ENCODE measurements around the gene TYW1.
"Not testable (repeated sequence)": the region's sequence is repeated elsewhere in the genome, so short reads cannot be mapped to it uniquely, and the experiment has no call there.

Gene TYW1

DNA sequence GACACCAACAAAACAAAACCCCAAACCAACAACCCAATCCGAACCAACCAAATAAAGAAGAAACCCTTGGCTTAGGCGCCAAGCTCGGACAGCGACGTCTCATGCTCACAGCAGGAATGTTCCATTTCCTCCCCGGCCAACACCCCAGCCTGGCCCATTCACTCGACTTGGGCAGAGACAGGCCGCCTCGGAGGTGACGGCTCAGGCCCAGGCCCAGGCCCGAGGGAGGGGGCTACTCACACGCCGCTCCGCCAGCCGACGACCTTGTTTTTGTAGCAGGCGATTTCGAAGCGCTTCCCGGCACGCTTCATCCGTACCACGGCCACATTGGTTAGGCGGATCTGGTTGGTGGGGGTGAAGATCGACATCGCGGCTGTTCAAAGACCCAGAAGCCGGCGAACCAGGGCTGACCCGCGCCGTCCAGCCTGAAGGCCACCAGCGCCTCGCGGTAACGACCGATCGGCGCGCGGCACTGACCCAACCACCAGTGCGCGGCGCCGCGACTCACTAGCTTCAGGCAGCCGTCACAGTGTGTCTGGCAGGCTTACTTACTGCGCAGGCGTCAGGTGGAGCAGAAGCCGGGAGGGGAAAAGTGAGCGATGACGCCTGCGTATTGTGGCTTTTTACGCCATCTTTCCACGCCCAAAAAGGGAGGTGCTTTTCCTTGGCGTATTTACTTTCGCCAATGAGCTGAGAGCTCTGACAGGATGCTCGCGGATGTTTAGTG is 1.4 kb upstream of the TYW1 start, which contains the start of gene SBDS:
SBDS (minus strand) TSS at position 537 of the 727 bp plus-strand sequence; CDS start at position 368, 169 bp downstream.
- peak; percentile 95 for DNase-seq (ENCODE audit: low read depth)

DNA sequence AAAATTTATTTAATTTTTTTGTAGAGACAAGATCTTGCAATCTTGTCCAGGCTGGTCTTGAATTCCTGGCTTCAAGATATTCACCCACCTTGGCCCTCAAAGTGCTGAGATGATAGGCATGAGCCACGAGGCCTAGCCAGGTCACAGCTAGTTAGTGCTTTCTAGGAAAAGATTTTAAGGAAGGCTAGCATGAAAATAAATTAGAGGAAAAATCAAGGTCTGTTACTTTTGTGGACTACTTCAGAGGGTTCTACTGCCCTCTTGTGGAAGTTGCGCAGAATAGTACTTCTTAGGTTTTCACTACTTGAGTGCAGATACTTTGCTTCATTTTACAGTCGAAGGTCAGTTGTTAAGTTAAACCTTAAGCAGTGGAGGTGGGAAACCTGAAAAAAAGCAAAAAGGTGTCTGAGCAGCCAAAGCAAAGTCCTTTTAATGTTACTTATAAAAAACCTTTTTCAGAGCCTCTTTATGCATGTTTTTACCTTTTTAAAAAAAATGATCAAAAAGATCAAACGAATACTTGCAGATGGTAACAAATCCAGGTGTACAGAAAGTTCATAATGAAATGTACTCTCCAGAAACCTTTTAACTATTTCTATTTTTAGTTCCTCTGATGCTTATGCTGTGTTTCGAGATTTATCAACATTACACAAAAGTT is 4.1 kb downstream of the TYW1 start:
- not testable (repeated sequence) for DNase-seq (ENCODE audit: low read depth)

DNA sequence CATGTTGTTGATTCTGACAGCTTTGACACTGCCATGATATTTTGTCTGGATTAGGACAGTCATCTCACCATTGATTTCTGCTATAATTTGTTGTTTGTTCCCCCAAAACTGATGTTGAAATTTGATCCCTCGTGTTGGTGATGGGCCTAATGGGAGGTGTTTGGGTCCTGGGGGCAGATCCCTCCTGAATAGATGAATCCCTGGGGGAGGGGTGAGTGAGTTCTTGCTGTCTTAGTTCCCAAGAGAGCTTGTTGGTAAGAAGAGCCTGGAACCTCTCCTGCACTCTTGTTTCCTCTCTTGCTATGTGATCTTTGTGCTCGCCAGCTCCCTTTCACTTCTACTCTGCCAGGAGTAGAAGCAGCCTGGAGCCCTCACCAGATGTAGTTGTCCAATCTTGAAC is 7.5 kb downstream of the TYW1 start:
- DNase-seq (ENCODE audit: low read depth) = not testable (repeated sequence)

DNA sequence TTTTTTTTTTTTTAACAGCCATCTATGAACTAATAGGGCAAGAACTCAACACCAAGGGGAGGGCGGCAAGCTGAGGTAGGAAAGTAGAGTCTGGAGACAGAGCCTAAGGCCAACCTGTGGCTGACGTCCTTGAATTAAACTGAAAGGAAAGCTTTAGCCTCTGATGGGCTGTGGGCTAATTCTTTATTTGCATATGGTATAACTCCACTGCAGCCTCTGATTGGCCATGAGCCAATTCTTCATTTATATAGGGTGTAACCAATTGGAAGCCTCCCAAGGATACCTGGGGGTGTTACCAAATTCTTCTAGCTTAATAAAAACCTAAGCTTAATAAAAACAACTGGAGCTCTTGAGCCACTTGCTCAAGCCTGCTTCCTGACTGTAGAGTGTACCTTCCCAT is 10.3 kb downstream of the TYW1 start:
- DNase-seq (ENCODE audit: low read depth) = no peak

DNA sequence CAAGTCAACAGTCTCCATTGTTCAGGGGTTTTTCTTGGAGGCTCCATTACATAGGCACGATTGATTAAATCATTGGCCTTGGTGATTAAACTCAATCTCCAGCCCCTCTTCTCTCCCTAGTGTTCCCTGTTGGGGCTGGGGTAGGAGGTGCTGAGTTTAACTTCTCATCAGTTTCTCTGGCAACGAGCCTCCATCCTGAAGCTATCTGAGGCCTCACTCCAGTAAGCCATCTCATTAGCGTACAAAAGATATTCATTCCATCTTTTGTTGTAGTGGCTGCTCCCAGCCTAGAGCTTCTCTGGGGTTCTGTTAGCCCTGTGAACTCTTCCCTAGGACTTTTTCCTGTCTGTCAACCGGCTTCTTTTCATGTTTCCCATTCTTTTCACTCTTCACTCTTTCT is 11.6 kb downstream of the TYW1 start:
- DNase-seq (ENCODE audit: low read depth) = no peak

DNA sequence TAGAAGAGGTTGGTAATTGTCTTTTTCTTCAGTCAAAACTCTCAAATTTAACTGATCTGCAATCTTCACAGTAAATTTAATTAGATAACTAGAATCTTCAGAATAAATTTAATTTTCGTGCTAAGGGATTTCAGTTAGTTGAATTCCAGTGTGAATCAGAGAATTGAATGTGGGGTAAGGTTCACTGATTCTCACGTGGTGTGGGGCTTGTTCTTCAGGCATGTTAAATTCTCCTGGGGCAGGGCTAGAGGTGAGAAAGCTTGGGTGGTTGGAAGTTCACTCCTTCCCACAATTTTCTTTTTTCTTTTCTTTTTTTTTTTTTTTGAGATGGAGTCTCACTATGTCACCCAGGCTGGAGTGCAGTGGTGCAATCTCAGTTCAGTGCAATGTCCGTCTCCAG is 13.0 kb downstream of the TYW1 start:
- not testable (repeated sequence) for DNase-seq (ENCODE audit: low read depth)

DNA sequence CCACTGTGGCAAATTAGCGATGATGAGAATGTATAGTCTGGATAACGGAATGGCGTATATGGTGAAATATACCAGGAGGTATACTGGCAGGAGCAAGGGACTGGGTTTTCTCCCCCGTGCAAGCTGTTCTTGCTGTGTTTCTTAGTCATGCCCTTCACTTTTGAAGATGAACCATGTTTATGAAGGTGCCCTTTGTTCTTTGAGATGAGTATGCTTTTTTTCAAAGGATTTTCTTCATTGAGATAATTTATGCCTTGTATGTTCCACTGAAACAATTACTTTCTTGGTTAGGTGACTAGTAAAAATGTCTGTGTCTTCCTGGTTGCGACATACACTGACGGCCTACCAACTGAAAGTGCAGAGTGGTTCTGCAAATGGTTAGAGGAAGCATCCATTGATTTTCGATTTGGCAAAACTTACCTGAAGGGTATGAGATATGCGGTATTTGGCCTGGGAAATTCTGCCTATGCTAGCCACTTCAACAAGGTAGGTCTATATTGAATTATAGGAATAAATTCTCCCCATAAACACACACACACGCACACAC is 17.5 kb downstream of the TYW1 start:
- not testable (repeated sequence) for DNase-seq (ENCODE audit: low read depth)

DNA sequence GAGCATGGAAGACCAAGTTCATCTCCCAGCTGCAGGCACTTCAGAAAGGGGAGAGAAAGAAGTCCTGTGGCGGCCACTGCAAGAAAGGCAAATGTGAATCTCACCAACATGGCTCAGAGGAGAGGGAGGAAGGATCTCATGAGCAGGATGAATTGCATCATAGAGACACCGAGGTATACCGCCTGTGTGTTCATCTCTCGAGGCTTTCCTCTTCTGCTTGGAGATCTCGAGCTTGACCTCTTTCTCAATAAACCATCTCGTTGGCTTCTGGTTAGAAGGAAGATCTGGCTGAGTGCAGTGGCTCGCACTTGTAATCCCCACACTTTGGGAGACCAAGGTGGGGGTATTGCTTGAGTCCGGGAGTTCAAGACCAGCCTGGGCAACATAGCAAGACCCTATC is 21.3 kb downstream of the TYW1 start:
- DNase-seq (ENCODE audit: low read depth) = not testable (repeated sequence)

DNA sequence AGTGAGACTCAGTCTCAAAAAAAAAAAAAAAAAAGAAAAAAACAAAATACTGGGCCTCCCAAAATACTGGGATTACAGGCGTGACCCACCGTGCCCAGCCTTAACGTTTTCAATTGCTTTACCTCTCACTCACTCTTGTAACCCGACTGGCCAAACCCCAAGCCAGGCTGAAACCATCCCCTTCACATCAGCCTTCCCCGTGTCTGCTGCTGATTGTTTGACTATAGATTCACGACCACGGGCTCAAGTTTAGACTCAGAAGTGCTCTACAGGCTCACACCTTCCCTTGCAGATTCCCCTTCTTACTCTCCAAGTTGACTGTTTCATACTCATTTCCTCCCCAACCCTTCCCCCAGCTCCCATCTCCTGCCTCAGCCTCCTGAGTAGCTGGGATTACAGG is 22.3 kb downstream of the TYW1 start:
- no peak for DNase-seq (ENCODE audit: low read depth)

DNA sequence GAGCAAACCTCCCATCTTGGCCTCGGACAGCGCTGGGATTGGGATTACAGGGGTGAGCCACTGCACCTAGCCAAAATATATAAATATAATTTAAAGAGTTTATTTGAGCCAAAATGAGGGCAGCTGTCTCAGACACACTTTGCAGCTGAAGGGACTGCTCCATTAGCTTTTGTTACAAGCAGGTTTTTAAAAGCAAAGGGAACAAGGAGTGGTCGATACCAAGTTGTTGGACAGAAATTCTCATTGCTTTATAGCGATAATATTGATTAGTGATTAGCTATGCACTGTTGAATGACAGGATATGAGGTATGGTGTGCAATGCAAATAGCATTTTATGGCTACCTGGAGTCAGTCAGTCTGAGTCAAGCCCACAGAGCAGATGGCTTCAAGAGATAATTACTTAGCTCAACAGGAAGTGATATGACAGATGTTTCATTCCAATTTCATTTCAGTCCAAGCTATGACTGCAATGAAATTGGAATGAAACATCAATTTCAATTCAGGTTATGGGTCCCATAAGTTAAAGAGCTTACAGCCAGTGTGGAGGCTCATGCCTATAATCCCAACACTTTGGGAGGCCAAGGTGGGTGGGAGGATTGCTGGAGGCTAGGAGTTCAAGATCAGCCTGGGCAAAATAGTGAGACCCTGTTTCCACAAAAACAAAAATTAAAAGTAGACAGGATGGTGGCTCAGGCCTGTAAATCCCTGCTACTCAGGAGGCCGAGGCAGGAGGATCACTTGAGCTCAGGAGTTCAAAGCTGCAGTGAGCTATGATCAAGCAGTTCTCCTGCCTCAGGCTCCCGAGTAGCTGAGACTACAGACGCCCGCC is 23.1 kb downstream of the TYW1 start:
- DNase-seq (ENCODE audit: low read depth) = no peak

DNA sequence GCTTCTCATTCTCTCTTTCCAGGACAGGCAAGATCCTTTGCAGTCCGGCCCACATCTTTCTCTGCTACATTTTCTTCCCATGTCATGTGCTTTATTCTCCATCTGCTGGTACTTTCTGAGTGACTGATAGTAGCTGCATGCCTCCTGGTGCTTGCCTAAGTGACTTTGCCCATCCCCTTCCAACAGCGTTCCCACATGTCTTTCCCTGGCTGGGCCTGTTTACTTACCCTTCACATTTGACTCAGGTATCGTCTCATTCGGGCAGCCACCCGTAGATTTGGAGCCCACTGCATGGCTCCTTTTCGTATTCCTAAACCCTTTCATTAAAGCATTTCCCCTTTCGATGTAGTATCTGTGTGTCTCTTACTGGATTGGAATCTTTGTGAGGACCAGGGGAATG is 24.6 kb downstream of the TYW1 start:
- no peak for DNase-seq (ENCODE audit: low read depth)

DNA sequence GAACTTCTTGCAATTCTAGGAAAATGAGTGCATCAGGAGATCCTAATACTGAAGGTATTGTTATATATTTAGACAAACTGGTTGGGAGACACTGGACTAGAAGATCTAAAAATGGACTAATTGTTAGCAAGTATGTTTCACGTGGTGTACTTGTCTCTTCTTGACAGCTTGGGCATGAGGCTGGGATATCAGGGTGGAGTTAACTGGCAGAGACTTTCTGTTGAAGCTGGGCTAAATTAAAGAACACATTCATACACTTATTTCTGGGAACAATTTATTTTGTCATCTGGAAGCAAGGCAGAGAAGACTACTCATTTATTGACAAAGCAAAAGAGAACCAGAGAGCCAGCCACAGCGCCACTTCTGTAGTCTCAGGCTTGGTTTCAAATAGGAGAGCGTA is 25.9 kb downstream of the TYW1 start:
- no peak for DNase-seq (ENCODE audit: low read depth)

DNA sequence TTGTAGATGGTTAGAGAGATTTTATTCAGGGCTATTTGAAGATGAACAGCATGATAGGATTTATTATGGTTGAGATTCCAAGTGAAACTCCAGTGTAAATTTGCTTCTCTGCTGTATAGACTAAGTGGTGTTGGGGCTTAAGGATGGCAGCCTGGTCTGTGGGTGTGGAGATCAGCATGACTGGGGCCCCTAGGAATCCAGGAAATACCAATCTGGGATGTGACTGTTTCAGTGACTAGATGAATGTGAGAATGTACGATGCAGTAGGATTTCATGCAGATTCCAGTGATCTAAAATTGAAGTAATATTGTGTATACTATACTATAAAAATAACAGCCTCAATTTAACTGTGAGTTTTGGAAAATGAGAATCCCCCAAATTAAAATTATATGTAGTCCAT is 28.8 kb downstream of the TYW1 start:
- not testable (repeated sequence) for DNase-seq (ENCODE audit: low read depth)

DNA sequence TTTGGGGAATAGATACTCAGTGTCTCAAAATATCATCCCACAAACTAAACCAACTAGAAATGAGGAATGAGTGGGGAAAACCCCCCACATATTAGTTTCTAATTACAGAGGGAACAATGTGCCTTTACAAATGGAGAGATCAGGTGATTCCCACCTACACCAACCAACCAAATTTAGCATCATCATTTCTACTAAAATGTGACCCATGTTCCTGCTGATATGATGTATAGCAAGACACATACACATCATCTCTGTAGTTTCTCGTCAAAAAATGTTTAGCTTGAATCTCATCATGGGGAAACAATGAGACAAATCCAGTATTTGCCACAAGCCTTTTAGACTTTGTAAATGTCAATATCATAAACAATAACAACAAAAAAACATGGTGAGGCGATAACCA is 35.1 kb downstream of the TYW1 start:
- not testable (repeated sequence) for DNase-seq (ENCODE audit: low read depth)

DNA sequence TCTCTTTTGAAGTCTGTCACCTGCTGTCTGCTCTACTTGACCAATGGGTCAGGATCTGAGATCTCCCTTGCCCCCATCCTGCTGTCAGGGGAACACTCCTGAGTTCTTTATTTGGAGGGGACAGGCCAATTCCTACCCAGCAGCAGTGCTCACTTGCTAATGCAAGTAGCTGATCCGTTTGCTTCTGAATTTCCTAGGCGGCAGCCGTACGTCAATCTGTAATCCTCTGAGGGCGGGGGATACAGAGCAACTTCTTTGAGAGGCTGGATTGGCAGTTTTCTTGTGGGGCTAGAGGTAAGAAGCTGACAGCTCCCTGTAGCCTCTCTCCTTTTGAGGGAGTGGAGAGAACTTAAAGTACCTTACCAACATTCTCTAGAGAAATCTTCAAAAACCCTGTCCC is 36.6 kb downstream of the TYW1 start:
- no peak for DNase-seq (ENCODE audit: low read depth)

DNA sequence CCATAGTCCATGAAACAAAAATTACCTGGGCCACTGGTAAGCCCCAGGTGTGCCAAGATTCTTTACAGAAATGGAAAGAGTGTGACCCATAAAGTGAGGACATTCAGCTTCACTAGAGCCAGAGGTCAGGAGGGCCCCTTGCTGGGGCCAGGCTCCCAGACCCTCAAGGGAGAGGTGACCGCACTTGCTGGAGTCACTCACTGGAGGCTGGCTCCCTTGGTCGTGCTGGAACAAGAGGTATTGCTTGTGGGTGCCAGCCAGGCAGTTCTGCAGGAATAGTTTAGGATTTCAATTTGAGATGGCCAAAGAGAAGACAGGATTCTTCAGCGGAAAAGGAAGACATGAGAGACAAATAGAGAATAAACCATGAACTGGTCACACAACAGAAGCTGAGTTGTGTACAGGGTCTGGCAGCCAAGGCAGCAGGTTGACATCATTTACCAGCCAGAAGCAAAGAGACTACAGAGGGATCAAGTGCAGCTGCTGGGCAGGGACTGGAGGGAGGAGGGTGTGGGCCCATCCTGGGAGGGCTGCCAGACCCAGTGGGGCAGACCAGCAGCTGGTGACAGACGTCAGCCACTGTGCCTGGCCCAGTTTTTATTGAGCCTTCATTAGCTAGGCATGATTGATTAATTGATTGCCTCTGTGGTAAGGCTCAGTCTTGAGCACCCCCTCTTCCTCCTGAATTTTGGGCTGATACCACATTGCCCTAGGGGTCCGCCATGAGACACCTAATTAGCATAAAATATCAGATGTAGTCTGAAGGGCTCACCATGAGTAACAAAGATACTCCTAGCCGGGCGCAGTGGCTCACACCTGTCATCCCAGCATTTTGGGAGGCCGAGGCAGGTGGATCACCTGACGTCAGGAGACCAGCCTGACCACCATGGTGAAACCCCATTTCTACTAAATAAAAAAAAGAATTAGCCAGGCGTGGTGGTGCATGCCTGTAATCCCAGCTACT is 40.1 kb downstream of the TYW1 start:
- DNase-seq (ENCODE audit: low read depth) = not testable (repeated sequence)

DNA sequence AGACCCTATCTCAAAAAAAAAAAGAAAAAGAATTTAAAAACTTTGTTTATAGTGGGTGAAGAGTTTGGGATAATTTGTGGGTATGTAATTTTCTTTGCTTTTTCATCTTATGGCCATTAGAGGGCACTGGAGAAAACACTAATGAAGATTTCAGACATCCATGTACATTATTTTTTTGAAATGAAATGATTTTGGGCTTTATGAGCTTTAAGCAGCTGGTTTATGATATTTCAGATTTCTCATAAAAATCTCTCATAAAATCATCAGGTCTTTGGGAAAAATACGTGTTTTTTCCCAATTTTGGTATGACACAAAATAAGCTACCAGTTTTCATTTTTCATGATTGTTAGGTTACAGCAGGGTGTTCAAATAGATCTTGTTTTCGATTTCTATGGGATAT is 44.2 kb downstream of the TYW1 start:
- not testable (repeated sequence) for DNase-seq (ENCODE audit: low read depth)

DNA sequence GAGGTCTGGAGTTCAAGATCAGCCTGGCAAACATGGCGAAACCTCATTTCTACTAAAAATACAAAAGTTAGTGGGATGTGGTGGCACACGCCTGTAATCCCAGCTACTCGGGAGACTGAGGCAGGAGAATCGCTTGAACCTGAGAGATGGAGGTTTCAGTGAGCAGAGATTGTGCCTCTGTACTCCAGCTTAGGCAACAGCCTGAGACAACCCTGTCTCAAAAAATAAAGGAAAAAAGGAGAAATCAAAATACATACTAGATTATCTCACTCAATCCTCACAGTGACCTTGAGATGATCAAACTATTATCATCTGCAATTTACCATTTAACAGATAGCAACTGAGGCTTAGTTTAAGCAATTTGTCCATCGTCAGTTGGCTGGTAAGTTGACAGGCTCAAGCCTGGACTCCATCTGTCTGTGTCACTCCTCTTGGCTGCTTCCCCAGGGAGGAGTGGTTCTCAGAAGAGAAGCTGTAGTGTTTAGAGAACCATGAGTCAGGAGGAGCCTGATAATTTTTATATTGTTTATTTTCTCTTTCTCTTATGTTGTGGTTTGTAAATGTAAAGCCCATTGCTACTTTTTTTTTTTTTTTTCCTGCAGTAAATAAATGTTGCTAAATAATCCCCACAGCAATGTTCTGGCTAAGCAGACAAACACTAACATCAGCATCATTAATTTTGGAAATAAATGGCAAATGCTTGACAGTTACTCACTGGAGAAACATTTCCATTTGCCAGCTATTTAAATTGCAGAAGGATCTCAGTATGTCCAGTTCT is 46.3 kb downstream of the TYW1 start:
- DNase-seq (ENCODE audit: low read depth) = not testable (repeated sequence)

DNA sequence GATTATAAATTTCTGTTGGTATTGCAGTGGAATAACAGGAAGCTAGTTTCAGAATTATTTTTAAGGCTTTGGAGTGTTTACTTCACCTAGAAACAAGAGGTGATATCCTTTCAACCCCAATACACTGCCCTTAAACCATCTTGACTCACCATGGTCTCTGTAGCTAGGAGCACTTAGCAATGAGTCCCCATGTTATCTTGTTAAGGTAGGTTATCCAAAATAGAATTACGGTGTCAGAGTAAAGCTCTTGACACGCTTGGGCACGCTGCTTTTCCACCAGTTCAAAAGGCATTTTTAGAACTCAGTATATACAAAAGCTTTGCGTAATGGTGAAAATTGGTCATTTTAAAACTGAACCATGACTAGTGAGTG is 46.9 kb downstream of the TYW1 start:
- not testable (repeated sequence) for DNase-seq (ENCODE audit: low read depth)

DNA sequence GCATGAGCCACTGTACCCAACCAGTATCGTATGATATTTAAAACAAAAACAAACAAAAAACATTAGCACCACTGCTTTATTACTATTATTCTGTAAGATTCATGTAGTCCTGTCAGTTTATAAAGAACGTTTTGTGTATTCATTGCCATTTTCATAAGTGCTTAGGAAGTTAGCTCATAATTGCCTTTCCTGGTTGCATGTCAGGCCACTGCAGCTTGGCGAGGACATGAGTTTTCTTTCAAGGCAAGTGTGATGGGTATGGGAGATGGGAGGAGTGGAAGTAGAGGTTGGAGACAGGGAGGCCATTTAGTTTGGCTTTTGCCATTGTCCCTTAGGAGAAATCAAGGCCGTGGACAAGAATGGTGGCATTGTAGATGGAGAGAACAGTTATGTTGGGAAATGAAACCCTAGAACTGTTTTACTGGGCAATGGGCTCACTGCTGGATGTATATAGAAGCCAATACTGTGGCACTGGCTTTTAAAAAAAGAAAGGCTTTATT is 48.9 kb downstream of the TYW1 start:
- no peak for DNase-seq (ENCODE audit: low read depth)

Data from CMK (cell line).